ENCODE data around the gene EHD4.

The EHD4 gene

DNA sequence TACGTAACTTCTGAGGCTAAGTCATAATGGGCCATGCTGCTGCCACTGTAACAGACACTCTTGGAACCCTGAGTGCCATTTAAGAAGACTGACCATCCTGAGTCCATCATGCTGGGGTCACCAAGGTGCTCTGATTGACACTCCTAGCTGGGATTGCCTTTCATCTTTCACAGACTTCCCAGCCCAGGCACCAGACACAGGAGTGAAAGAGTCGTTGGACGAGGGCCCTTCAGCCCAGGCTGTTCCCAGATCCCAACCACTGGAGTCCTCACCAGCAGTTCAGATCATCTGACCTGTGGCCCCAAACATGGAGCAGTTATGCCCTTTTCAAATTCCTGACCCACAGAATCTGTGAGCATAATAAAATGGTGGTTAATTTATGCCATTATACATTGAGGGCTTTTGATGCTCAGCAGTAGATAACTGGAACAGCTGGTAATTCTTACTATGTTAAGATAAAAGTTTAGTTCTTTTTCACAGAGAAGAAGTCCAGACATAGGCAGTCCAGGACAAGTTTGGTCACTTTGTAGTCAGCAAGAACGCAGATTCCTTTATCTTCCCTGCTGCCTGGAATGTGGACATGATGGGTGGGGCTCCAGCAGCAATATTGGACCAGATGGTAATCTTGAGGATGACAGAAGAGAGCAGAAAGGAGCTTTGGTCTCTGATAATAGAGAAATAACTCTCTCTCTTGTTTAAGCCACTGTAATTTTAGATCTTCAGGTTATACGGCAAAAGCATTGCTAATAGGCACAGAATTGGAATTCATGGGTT lies 7.3 kb upstream of the EHD4 start:
- Mint-ChIP-seq H3K36me3 (ENCODE audit: low read depth) (no peaks in the 10 kb centered on the region), H3K9me3 (no peaks in the 10 kb centered on the region), H3K27ac (no peak overlapping the region), H3K4me3 (no peak overlapping the region), H3K4me1 (ENCODE audit: low read depth) (peaks cover 35% of the 10 kb centered on the region), H3K27me3 (ENCODE audit: low read depth) (peaks cover 9% of the 10 kb centered on the region)

DNA sequence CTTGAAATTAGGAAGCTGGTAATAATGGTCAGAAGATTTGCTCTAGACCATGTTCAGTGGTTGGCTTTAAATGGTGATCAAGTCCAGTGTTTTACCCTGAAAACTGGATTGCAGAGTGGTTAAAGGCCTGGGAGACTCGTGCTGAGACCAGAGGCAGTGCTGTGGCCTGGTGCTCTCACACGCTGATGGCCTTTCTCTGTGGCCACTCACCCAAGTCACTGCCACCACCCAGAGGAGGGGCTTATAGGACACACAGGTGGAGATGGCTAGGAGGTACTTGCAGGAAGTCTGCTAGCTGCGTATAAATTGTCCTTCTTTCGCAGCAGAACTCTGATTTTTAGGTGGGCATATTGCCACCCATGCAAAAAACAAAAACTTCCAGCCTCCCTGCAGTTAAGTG lies 6.2 kb upstream of the EHD4 start:
- Mint-ChIP-seq H3K27me3 (ENCODE audit: low read depth) (peaks cover 11% of the 10 kb centered on the region), H3K9me3 (no peaks in the 10 kb centered on the region), H3K4me3 (no peak overlapping the region), H3K27ac (no peak overlapping the region), H3K36me3 (ENCODE audit: low read depth) (no peaks in the 10 kb centered on the region), H3K4me1 (ENCODE audit: low read depth) (peaks cover 43% of the 10 kb centered on the region)

DNA sequence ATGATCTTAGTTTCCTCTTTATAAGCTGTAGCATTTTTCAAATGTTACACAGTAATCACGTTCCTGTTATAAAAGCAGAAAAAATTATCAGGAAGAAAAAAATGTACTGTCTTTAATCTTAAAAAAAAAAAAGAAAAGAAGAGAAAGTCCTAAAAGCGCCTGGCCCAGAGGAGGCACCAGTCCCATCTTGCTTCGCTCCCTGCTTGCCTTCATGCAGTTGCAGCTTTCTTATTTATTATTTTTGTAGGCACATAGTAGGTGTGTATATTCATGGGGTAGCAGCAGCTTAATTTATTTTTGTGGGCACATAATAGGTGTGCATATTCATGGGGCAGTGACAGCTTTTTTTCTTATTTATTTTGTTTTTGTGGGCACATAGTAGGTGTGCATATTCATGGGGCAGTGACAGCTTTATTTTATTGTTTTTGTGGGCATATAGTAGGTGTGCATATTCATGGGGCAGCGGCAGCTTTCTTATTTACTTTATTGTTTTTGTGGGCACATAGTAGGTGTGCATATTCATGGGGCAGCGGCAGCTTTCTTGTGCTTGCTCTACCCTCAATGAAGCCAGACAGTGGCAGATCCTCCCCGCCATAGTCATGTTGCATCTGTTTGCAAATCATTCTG lies 5.5 kb upstream of the EHD4 start:
- Mint-ChIP-seq H3K27me3 (ENCODE audit: low read depth) (peaks cover 11% of the 10 kb centered on the region), H3K27ac (no peak overlapping the region), H3K9me3 (no peaks in the 10 kb centered on the region), H3K4me1 (ENCODE audit: low read depth) (peaks cover 44% of the 10 kb centered on the region), H3K36me3 (ENCODE audit: low read depth) (no peaks in the 10 kb centered on the region), H3K4me3 (no peak overlapping the region)

DNA sequence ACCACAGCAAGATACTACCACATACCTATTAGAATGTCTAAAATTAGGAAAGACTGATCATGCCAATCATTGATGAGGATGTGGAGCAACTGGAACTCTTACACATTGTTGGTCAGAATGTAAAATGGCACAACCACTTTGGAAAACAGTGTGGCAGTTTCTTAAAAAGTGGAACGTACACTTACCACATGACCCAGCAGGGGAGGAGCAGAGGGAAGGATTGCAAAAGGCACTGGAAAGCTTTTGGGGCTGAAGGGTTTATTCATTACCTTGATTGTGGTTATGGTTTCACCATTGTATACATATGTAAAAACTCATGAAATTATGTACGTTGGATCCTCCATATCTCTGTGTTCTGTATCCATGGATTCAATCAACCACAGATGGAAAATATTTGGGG lies 3.3 kb upstream of the EHD4 start:
- Mint-ChIP-seq H3K27ac (no peak overlapping the region), H3K9me3 (no peaks in the 10 kb centered on the region), H3K36me3 (ENCODE audit: low read depth) (no peaks in the 10 kb centered on the region), H3K4me3 (no peak overlapping the region), H3K27me3 (ENCODE audit: low read depth) (peaks cover 11% of the 10 kb centered on the region), H3K4me1 (ENCODE audit: low read depth) (peaks cover 38% of the 10 kb centered on the region)

DNA sequence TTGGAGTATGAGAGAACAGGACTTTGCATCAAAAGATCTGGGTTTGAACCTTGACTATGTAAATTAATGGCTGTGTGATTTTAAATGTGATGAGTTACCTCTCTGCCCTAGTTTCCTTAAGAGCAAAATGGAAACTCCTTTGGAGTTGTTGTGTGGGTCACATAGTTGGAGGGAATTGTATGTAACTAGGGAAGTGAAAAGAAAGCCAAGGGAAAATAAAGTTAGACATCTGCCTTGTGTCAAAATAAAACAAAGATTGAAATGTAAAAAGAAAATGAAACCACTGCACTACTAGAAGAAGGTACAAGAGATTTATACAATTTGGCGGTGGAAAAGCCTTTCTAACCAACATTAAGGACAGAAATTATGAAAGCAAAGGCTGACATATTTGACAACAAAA lies 1.7 kb upstream of the EHD4 start:
- no peaks in the 10 kb centered on the region for H3K9me3 Mint-ChIP-seq
- H3K4me1 Mint-ChIP-seq (ENCODE audit: low read depth): peaks cover 42% of the 10 kb centered on the region
- peak overlapping the region; percentile 15 for H3K4me3 Mint-ChIP-seq
- H3K27me3 Mint-ChIP-seq (ENCODE audit: low read depth): peaks cover 11% of the 10 kb centered on the region
- H3K27ac Mint-ChIP-seq: no peak overlapping the region
- peaks cover 4% of the 10 kb centered on the region for H3K36me3 Mint-ChIP-seq (ENCODE audit: low read depth)

DNA sequence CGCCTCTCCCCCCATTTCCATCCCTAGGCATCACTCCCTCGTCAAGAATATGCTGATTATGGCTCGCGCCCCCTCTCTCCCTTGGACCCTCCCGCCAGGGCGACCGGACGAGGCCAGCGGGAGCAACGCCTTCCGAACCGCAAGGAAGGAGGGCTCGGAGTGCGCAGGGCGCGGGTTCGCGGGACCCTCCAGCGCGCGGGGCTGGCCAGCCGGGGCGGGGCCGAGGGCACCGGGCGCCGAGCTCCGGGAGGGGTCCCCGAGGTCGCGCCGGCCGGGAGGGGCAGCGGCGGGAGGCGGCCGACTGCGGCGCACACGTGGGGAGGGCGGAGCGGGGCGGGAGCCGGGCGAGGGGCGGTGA lies 483 bp downstream of the EHD4 start:
- Mint-ChIP-seq H3K36me3 (ENCODE audit: low read depth) (peaks cover 10% of the 10 kb centered on the region), H3K27ac (peak overlapping the region; percentile 87), H3K9me3 (no peaks in the 10 kb centered on the region), H3K4me3 (peak overlapping the region; percentile 88), H3K27me3 (ENCODE audit: low read depth) (peaks cover 11% of the 10 kb centered on the region), H3K4me1 (ENCODE audit: low read depth) (peaks cover 49% of the 10 kb centered on the region)

DNA sequence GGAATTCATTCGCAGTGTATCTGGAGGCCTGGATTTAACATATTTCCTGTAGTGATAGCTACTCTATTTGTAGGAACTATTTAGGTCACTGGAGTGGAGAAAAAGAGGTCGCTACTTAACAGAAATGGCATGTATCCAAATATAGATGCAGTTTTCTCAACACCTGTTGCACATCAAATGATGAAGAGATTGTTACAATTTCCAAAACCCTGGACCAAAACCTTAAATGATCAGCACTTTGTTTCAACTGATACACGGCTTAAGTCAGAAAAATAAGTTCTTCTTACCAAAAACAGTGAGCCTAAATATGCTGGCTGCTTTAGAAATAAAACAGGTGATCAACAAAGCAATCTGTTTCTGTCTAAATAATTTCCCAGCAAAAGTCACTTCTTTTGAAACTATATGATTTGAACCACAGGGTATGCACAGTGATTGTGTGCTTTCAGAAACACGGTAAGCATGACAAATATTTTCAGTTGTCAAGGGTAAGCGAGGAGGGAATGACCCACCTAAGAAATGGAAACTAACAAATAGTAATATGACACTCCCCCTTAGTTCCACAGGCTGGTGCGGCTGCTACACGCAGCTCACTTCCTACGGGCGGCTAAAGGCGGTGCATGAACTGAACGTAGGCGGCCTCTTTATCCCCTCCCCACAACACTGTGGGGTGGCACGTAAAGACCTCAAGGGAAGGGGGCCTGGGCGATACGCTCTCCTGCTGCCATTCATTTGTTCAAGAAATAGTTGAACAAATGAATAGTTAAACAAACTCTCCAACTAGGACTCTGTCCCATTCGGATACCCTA lies 1.1 kb downstream of the EHD4 start:
- H3K27ac Mint-ChIP-seq: peak overlapping the region; percentile 87
- peak overlapping the region; percentile 88 for H3K4me3 Mint-ChIP-seq
- H3K4me1 Mint-ChIP-seq (ENCODE audit: low read depth): peaks cover 53% of the 10 kb centered on the region
- peaks cover 14% of the 10 kb centered on the region for H3K36me3 Mint-ChIP-seq (ENCODE audit: low read depth)
- no peaks in the 10 kb centered on the region for H3K9me3 Mint-ChIP-seq
- peaks cover 11% of the 10 kb centered on the region for H3K27me3 Mint-ChIP-seq (ENCODE audit: low read depth)

DNA sequence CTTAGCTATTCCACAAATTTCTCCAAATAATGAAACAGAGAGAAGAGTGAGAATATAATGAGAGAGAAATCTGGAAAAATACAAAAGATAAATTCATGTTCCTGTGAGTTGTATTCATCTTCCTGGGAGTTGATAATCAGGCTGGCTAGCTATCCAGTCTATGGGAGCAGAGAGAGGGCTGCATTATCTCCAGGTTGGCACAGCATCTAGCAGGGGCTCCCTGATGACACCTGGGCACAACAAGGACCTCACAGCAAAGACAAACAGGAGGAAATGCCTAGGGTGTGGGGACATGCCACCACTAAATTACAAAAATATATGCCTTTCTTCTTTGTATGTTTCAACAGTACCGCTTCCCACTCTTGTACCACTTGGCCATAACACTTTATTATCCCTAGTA lies 1.9 kb downstream of the EHD4 start:
- peaks cover 5% of the 10 kb centered on the region for H3K27me3 Mint-ChIP-seq (ENCODE audit: low read depth)
- H3K9me3 Mint-ChIP-seq: no peaks in the 10 kb centered on the region
- peaks cover 19% of the 10 kb centered on the region for H3K36me3 Mint-ChIP-seq (ENCODE audit: low read depth)
- peak overlapping the region; percentile 87 for H3K27ac Mint-ChIP-seq
- H3K4me1 Mint-ChIP-seq (ENCODE audit: low read depth): peaks cover 56% of the 10 kb centered on the region
- H3K4me3 Mint-ChIP-seq: peak overlapping the region; percentile 88

DNA sequence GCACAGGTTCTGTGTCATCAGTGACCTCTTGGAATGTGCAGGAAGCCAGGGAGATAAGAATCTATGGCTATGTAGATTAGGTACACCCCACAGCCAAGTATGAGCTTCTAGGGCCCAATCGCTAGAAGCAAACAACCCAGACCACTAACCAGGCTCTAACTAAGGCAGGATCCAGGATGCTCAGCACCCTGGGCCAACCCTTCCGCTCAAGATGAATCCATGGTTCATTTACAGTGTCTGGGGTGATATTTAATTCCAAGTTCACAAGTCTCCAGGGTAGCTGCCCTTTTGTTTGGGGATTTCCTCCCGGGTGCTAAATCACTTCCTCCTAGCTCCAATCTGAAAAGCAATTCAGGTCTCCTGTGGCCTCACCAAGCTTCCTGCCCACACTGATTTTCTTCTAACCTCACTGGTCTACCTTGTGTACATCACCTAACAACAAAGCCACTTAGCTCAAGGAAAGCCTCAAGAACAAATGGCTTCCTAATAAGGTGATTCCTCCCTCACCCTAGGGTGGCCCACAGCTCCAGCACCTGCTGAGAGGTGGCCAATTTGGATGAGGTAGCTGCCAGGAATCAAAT lies 2.4 kb downstream of the EHD4 start:
- Mint-ChIP-seq H3K4me3 (peak overlapping the region; percentile 88), H3K4me1 (ENCODE audit: low read depth) (peaks cover 58% of the 10 kb centered on the region), H3K36me3 (ENCODE audit: low read depth) (peaks cover 19% of the 10 kb centered on the region), H3K9me3 (no peaks in the 10 kb centered on the region), H3K27me3 (ENCODE audit: low read depth) (peaks cover 5% of the 10 kb centered on the region), H3K27ac (peak overlapping the region; percentile 87)

DNA sequence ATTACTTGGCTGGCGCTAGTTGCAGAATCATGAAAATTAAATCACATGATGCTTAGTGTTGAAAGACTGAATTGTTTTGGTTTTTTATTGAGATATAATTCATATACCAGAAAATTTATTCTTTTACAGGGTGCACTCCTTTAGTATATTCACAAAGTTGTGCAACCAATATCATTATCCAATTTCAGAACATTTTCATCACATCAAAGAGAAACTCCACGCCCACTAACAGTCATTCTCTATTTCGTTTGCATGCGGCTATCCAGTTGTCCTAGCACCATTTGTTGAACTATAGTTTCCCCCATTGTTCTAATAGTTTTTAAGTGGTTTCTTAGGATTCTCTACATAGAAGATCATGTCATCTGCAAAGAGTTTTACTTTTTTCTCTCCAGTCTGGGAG lies 3.7 kb downstream of the EHD4 start:
- Mint-ChIP-seq H3K27ac (no peak overlapping the region), H3K27me3 (ENCODE audit: low read depth) (no peaks in the 10 kb centered on the region), H3K4me1 (ENCODE audit: low read depth) (peaks cover 53% of the 10 kb centered on the region), H3K9me3 (no peaks in the 10 kb centered on the region), H3K36me3 (ENCODE audit: low read depth) (peaks cover 19% of the 10 kb centered on the region), H3K4me3 (no peak overlapping the region)

DNA sequence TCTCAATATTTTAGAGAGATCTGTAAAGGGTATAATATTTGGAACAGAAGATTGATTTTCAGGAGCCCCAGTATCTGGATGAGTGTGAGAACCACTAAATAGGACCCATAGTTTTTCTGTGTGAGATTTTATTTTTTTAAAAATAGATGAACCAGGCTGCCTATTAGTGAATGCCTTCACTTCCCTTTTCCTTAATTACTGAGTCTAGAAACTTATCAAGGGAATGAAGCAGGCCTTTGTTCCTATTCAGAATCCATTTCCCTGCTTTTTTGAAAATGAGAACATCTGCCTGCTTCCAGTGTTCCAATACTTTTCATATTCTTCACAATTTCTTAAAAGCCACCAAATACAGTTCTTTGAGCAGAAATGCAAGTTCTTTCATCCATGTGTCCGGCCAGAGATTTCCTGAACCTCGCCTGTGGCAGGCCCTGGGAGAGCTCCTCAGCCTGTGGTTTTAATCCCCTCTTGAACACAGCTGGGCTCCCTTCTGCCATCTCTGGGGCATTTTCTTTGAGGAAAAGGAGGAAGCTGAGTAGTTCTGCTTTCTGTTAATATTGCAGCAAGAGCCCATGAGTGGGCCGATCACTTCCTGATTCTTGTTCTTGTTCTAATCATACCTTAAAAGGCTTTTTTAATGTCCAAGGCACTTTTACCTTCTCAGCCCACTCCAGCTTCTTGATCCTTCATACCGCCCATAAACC lies 4.7 kb downstream of the EHD4 start:
- Mint-ChIP-seq H3K9me3 (no peaks in the 10 kb centered on the region), H3K4me3 (peak overlapping the region; percentile 0), H3K4me1 (ENCODE audit: low read depth) (peaks cover 51% of the 10 kb centered on the region), H3K27me3 (ENCODE audit: low read depth) (no peaks in the 10 kb centered on the region), H3K36me3 (ENCODE audit: low read depth) (peaks cover 19% of the 10 kb centered on the region), H3K27ac (no peak overlapping the region)

DNA sequence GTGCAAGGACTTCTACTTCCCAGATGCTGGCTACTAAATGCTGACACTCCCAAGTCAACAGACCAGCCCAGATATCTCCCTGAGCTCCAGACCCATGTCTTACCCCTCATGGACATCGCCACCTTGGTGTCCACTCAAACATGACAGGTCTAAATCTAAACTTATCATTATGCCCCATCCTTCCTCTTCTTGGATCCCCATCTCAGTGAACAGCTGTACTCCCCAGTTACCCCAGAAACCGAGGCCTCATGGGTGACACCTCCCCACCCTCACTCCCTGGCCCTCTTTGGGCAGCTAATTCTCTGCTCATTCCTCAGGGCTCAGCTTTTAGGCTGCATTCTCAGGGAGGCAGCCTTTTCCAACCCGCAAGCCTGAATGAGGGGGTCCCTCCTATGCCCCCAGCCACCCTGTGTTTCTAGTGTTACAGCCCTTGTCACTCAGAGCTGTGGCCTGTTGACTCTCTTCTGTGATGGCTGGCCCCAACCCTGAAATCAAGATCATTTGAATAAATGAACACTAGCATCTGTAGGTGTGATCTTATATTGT lies 5.4 kb downstream of the EHD4 start:
- H3K9me3 Mint-ChIP-seq: no peaks in the 10 kb centered on the region
- no peaks in the 10 kb centered on the region for H3K27me3 Mint-ChIP-seq (ENCODE audit: low read depth)
- H3K4me3 Mint-ChIP-seq: no peak overlapping the region
- peaks cover 19% of the 10 kb centered on the region for H3K36me3 Mint-ChIP-seq (ENCODE audit: low read depth)
- peaks cover 54% of the 10 kb centered on the region for H3K4me1 Mint-ChIP-seq (ENCODE audit: low read depth)
- no peak overlapping the region for H3K27ac Mint-ChIP-seq

DNA sequence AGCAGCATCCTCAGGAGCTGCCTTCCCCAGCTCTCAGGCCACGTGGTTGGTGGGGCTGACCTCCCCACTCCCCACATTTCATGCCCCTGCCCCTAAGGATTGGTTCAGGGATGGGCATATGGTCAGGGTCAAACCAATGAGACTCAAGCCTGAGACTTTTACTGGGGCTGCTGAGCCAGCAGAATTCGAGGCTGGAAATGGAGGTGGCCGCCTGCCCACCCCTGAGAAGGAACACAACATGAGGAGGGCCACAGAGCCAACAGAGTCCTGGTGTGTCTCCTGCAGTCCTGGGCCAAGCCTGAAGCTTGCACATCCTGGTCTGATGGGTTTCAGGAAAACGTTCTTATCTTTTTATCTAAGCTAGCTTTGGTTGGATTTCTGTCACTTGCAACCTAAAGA lies 5.9 kb downstream of the EHD4 start:
- peaks cover 58% of the 10 kb centered on the region for H3K4me1 Mint-ChIP-seq (ENCODE audit: low read depth)
- no peaks in the 10 kb centered on the region for H3K27me3 Mint-ChIP-seq (ENCODE audit: low read depth)
- H3K36me3 Mint-ChIP-seq (ENCODE audit: low read depth): peaks cover 19% of the 10 kb centered on the region
- no peaks in the 10 kb centered on the region for H3K9me3 Mint-ChIP-seq
- H3K4me3 Mint-ChIP-seq: no peak overlapping the region
- no peak overlapping the region for H3K27ac Mint-ChIP-seq
